HepG2 (cell line): Measurements from ENCODE around the gene IMMT.

Source experiments
- CTCF ChIP-seq: sonication (generic); formaldehyde crosslinking; IDR thresholded peaks from 2 replicates; pipeline ENCODE4 v1.5.0; 2020; ENCODE audit warnings: mild to moderate bottlenecking, missing genetic modification reagents, moderate library complexity
- KDM4B ChIP-seq: sonication (generic); formaldehyde crosslinking; IDR thresholded peaks from 2 replicates; pipeline ENCODE4 v1.4.0; 2020; ENCODE audit warnings: missing genetic modification reagents
- KLF6 ChIP-seq: IDR thresholded peaks from 2 replicates; pipeline ENCODE4 v1.8.0; 2016; ENCODE audit warnings: missing biosample characterization, missing genetic modification reagents
- PAWR ChIP-seq: sonication (generic); formaldehyde crosslinking; IDR thresholded peaks from 2 replicates; pipeline ENCODE4 v1.4.0; 2020; ENCODE audit warnings: missing genetic modification reagents, mild to moderate bottlenecking, borderline replicate concordance
- PHF20 ChIP-seq: sonication (generic); formaldehyde crosslinking; IDR thresholded peaks from 2 replicates; pipeline ENCODE4 v1.5.0; 2020; ENCODE audit warnings: mild to moderate bottlenecking, missing genetic modification reagents
- SCMH1 ChIP-seq: sonication (generic); formaldehyde crosslinking; IDR thresholded peaks from 2 replicates; pipeline ENCODE4 v1.9.0; 2021; ENCODE audit warnings: missing genetic modification reagents, mild to moderate bottlenecking, borderline replicate concordance
- SNAI1 ChIP-seq: sonication (generic); formaldehyde crosslinking; IDR thresholded peaks from 2 replicates; pipeline ENCODE4 v1.5.0; 2020; ENCODE audit warnings: mild to moderate bottlenecking, missing genetic modification reagents, borderline replicate concordance

- TF ChIP-seq SCMH1, result no peak
- no peak for TF ChIP-seq PAWR (CRISPR knock-in tag)
- TF ChIP-seq CTCF (CRISPR knock-in tag), result no peak
- no peak for TF ChIP-seq KDM4B
- TF ChIP-seq PHF20 (CRISPR knock-in tag), result no peak
- TF ChIP-seq KLF6, result no peak
- TF ChIP-seq SNAI1 (CRISPR knock-in tag), result no peak
These were observed 46.3 kb upstream of the IMMT start for GRCh38 chr2:86241611-86242010.
